Ramos (cell line): Measurements from ENCODE around the gene TEKT4.
"Not testable (repeated sequence)": the region's sequence is repeated elsewhere in the genome, so short reads cannot be mapped to it uniquely, and the experiment has no call there.

ENCODE experiments used
- in situ Hi-C: fragments of 300-500 bp; cut with MboI; formaldehyde crosslinking; loops from one replicate; pipeline ENCODE4 v1.14.3; 2022; ENCODE audit warnings: low sequenced_read_pairs; ENCODE audit not compliant: unreplicated experiment

TEKT4 gene

GRCh38 chr2:94875064-94875819 lies 4.0 kb downstream of the TEKT4 start:
- in situ Hi-C loops: no loop called here

- in situ Hi-C loops: no loop called here
Observed at GRCh38 chr2:94875820-94876522, 4.7 kb downstream of the TEKT4 start.

DNA sequence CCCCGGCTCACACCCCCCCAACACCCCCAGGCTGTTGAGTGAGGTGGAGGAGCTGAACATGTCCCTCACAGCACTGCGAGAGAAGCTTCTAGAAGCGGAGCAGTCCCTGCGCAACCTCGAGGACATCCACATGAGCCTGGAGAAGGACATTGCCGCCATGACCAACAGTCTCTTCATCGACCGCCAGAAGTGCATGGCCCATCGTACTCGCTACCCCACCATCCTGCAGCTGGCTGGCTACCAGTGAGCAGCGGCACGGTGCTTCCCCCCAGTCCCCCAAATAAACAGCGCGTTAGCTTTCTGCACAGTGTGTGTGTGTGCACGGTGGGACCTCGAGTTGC lies 5.3 kb downstream of the TEKT4 start:
- in situ Hi-C loops: no loop called here

- in situ Hi-C loops: no loop called here
Observed at GRCh38 chr2:94877129-94877528, 5.9 kb downstream of the TEKT4 start.

DNA sequence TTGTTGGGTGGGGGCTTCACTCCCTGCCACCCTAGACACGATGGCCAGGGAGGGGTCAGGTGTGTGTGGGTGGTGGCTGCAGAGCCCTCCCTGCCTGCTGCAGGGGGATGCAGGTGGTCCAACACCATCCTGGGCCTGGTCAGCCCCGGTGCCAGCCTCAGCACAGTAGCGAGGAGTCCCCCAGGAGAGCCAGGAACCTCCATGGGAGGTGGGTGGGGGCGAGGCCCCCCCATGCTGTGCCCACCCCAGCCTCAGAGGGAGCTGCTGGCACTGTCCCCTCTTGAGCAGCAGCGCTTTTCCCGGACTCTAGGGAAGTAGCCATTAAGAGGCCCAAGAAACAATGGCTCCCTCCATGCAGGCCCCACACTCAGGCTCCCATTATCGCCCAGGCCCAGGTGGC lies 7.3 kb downstream of the TEKT4 start:
- in situ Hi-C loops: not testable (repeated sequence)

DNA sequence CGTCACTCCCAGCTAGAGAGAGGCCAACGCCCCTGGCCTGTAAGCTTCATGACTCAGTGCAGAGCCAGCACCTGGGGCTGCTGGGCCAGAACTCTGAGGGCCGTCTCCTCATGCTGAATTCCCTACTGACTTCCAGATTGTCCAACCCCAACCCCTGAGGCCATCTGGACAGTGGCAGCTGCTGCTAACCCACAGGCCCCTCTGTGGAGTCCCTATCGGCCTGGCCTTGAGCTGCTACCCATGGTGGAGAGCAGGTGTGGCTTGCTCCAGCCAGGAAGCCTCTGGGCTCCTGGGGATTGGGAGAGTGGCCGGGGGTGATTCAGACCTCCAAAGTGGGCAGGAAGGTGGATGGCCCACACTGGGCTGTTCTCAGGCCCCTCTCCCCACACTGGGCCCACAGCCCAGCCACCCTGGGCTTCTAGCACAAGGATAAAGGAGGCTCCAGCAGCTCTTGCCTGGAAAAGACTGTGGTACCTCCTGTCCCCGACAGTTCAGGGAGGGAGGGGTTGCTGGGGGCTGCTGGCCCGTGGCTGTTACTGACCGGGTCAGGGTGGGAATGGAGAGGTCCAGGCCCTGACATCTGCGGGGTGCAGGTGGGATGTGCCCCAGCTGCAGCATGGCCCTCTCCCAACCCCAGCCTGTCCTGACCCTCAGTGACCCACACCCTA lies 8.2 kb downstream of the TEKT4 start:
- in situ Hi-C loops: no loop called here

GRCh38 chr2:94879982-94880377 lies 8.8 kb downstream of the TEKT4 start:
- in situ Hi-C loops: no loop called here

- in situ Hi-C loops: no loop called here
Observed at GRCh38 chr2:94880507-94880906, 9.3 kb downstream of the TEKT4 start.

- in situ Hi-C loops: no loop called here
Observed at GRCh38 chr2:94881070-94881469, 9.8 kb downstream of the TEKT4 start.

GRCh38 chr2:94890234-94890633 lies 19.0 kb downstream of the TEKT4 start:
- in situ Hi-C loops: no loop called here

DNA sequence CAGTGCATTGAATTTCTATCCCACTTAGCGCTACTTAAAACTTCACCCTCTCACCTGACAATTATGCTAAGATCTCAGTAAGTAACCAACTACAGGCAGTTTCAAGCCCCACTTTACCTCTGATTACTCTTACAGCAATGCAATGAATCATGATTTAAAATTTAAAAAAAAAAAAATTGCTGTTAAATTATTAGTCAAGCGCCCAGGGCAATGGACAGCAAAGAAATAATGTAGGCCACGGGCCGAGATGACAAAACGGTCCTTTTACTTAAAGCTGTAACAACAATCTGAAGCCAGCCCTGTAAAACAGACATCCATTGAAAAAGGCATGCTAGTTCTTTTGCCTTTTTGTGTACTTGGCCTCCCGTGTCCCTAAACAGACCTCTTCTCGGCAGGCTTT lies 24.0 kb downstream of the TEKT4 start:
- in situ Hi-C loops: not testable (repeated sequence)

DNA sequence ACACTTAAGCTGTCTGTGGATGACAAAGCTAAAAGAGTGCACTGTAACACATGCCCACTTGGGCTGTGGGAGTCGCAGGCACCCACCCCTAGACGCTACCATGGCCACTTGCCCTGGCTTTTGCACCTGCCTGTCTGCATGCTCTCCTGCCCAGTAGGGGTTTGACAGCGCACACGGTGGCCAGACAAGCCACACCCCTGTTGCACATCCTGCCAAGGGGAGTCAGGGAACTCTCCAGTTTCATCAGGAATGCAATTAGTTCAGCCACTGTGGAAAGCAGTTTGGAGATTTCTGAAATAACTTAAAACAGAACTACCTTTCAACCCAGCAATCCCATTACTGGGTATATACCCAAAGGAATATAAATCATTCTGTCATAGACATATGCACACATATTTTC lies 35.7 kb downstream of the TEKT4 start:
- in situ Hi-C loops: not testable (repeated sequence)

DNA sequence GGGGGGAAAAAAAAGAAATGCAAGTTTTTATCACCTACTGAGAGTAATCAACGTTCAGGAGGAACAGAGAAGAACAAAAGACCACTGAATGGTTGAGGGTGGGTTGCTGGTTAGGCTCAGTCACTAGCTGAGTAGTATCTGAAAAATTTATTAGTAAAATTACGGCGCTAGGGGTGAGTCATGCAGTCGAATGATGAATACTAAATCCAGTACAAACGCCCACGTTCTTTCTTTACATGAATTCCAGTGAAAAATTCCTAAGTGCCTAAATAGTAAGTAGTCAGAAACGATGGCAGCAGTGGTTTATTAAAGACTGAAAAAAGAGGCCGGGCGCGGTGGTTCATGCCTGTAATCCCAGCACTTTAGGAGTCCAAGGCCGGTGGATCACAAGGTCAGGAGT lies 52.0 kb downstream of the TEKT4 start:
- in situ Hi-C loops: no loop called here

- in situ Hi-C loops: not testable (repeated sequence)
Observed at GRCh38 chr2:94924999-94925398, 53.8 kb downstream of the TEKT4 start.
